ENCODE data around the gene PDZD8.

PDZD8 gene

DNA sequence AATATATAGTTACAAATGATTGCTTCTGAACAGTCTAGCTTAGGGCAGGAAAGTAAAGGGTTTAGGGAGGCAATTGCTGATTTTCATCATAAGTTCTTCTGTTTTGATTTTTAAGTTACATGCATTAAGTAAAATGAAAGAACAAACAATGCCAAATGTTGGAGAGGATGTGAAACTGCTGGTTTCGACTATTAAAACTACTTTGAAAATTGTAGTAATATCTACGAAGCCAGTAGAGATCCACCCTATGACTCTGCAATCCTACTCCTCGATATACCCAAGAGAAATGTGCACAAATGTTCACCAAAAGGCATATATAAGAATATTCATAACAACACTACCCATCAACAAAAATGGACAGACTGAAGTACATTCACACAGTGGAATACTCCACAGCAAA lies 24.3 kb downstream of the PDZD8 start:
- H3K27me3 Mint-ChIP-seq: no peaks in the 10 kb centered on the region
- H3K4me3 Mint-ChIP-seq: no peak overlapping the region
- no peak overlapping the region for H3K27ac Mint-ChIP-seq
- no peaks in the 10 kb centered on the region for H3K9me3 Mint-ChIP-seq
- CTCF ChIA-PET: interaction anchor here (2.1 kb wide), 1 partner anchor 9 kb away, joined by 9 read pairs; no protein-coding TSS in a partner anchor
- peaks cover 24% of the 10 kb centered on the region for H3K4me1 Mint-ChIP-seq
- DNase-seq: no peak
- peaks cover 5% of the 10 kb centered on the region for H3K36me3 Mint-ChIP-seq

DNA sequence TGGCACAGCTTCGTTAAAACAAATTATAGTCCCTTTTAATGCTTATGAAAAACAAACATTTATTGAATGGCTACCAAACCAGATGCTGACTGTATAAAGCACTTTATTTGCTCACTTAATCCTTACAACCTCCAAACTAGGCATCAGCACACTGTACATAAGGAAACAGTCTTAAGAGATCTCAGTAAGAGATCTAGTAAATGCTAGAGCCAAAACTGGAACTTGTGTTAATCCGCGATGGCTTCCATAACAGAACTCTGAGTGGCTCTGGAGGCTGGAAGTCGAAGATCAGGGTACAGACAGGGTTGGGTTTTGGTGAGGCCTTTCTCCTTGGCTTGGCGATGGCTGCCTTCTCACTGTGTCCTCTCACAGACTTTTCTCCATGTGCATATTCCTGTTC lies 27.0 kb downstream of the PDZD8 start:
- H3K4me1 Mint-ChIP-seq: peaks cover 18% of the 10 kb centered on the region
- no peaks in the 10 kb centered on the region for H3K27me3 Mint-ChIP-seq
- H3K27ac Mint-ChIP-seq: no peak overlapping the region
- H3K9me3 Mint-ChIP-seq: no peaks in the 10 kb centered on the region
- no peak overlapping the region for H3K4me3 Mint-ChIP-seq
- DNase-seq: no peak
- CTCF ChIA-PET: interaction anchor here (2.4 kb wide), 1 partner anchor 131 kb away, joined by 5 read pairs; no protein-coding TSS in a partner anchor
- H3K36me3 Mint-ChIP-seq: peaks cover 5% of the 10 kb centered on the region

DNA sequence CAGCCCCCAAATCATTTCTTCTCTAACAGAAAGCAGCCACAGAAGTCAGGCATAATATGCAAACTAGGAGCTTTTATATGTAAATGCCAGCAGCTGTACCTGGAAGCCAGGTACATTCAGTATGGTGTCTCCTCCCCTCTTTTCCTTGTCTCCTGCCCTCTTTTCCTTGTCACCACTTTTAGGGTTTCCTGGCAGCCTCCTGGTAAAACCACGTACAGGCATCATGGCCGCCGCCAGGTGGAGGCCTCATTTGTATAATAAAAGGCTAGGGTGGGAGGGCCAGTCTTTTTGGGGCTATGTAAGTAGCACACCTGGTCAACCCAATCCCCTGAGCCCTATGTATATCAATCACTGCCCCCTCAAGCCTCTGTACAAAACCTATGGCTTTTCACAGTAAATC lies 28.7 kb downstream of the PDZD8 start:
- peaks cover 26% of the 10 kb centered on the region for H3K4me1 Mint-ChIP-seq
- CTCF ChIA-PET: interaction anchor here (1.1 kb wide), 1 partner anchor 130 kb away, joined by 3 read pairs; no protein-coding TSS in a partner anchor
- no peak for DNase-seq
- no peaks in the 10 kb centered on the region for H3K9me3 Mint-ChIP-seq
- H3K27me3 Mint-ChIP-seq: no peaks in the 10 kb centered on the region
- H3K27ac Mint-ChIP-seq: no peak overlapping the region
- peaks cover 5% of the 10 kb centered on the region for H3K36me3 Mint-ChIP-seq
- no peak overlapping the region for H3K4me3 Mint-ChIP-seq

DNA sequence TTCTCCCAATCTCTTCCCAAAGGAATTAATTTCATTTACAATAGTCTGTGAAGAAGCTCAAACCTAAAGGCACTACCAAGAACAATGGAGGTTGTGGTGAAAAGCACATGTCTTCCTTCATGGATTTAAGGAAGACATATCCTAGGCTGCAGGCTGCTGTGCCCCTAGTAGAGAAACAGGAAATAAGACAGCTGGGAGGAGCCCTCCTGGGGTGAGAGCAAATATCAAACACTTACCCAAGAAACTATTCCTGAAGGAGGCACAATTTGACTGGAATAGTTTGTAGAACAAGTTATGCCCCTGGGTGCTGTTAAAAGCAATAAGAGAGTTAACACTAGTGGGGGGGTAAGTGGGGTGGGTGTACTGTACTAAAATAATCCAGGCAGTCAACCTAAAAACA lies 30.1 kb downstream of the PDZD8 start:
- CTCF ChIA-PET: no interaction called here
- Mint-ChIP-seq H3K4me1 (peaks cover 22% of the 10 kb centered on the region), H3K9me3 (no peaks in the 10 kb centered on the region), H3K27me3 (no peaks in the 10 kb centered on the region), H3K4me3 (no peak overlapping the region), H3K27ac (no peak overlapping the region), H3K36me3 (peaks cover 11% of the 10 kb centered on the region)
- no peak for DNase-seq

DNA sequence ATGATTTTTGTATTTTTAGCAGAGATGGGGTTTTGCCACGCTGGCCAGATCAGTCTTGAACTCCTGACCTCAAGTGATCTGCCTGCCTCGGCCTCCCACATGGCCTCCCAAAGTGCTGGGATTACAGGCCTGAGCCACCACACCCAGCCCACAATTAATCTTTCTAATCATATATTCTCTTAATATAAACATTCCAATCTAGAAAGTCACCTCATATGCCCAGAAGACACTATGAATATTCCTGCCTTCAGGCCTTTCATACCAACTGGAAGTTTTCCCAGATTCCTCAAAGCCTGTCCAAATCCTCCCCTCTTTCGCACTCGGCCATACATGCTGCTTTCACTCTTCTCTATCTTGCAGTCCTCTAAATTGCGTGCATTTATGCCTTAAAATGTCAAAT lies 32.6 kb downstream of the PDZD8 start:
- H3K9me3 Mint-ChIP-seq: no peaks in the 10 kb centered on the region

DNA sequence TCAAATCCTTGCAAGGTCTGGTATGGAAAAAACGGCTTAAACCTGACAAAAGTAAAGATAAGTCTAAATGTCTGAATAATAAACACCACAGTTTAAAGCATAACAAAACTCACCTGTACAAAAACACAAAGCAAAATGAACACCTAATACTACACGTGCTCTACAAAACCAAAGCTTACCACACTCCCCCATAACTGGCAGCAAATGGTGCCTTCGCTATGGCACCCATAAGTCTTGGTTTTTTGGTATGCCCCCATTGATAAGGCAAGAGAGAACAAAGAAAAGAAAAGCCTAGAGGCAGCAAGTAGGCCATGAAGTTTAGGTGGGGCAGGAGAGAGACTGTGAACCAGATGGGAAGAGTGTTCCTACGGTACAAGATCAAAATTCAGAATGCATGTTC lies 34.2 kb downstream of the PDZD8 start:
- Mint-ChIP-seq H3K27me3 (no peaks in the 10 kb centered on the region), H3K9me3 (no peaks in the 10 kb centered on the region), H3K4me3 (no peak overlapping the region), H3K27ac (no peak overlapping the region), H3K36me3 (peaks cover 16% of the 10 kb centered on the region), H3K4me1 (peaks cover 21% of the 10 kb centered on the region)
- CTCF ChIA-PET: no interaction called here
- DNase-seq: no peak

More for the DNA sequence above, 32.6 kb downstream of the PDZD8 start:
- Mint-ChIP-seq H3K4me1 (peaks cover 22% of the 10 kb centered on the region), H3K4me3 (no peak overlapping the region), H3K27me3 (no peaks in the 10 kb centered on the region), H3K27ac (no peak overlapping the region), H3K36me3 (peaks cover 12% of the 10 kb centered on the region)
- no peak for DNase-seq
- CTCF ChIA-PET: interaction anchor here (1.0 to 1.5 kb wide), 2 partner anchors 23 to 24 kb away, joined by 3 read pairs; no protein-coding TSS in a partner anchor

DNA sequence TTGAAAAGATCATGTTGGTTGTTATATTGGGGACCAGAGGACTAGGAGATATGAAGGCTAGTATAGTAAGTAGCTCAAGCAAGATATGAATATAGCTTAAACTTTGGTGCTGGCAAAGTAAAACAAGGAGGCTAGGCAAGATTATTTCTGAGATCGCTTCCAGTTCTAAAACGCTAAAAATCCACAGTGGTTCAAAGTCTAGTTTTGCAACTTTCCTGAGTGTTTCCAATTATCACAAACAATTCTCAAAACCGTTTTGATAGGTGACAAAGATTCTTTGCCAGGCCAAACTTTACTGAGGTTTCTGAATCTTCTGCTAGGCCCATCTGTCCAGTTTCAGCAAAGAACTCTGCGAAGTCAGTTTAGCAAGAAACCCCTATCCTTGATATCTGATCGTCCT lies 35.3 kb downstream of the PDZD8 start:
- CTCF ChIA-PET: no interaction called here
- Mint-ChIP-seq H3K36me3 (peaks cover 24% of the 10 kb centered on the region), H3K4me1 (peaks cover 14% of the 10 kb centered on the region), H3K9me3 (peaks cover 1% of the 10 kb centered on the region), H3K27ac (no peak overlapping the region), H3K27me3 (no peaks in the 10 kb centered on the region), H3K4me3 (no peak overlapping the region)
- DNase-seq: no peak

DNA sequence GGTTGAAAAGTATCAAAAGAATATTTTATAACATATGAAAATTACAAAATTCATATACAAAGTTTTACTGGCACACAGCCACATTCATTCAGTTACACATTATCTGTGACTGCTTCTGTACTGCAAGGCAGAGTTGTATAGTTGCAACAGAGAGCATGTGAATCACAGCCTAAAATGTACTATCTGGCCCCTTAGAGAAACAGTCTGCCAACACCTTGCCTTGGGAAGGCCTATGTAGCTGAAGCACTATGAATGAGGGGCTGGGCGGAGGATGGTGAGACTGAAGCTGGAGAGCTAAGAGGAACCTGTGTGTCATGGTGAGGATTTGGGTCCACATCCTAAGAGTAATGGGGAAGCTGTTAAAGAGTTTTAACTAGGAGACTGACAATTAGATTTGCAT lies 35.7 kb downstream of the PDZD8 start:
- peaks cover 14% of the 10 kb centered on the region for H3K4me1 Mint-ChIP-seq
- no peak overlapping the region for H3K4me3 Mint-ChIP-seq
- CTCF ChIA-PET: no interaction called here
- H3K9me3 Mint-ChIP-seq: peaks cover 4% of the 10 kb centered on the region
- H3K36me3 Mint-ChIP-seq: peaks cover 28% of the 10 kb centered on the region
- H3K27me3 Mint-ChIP-seq: no peaks in the 10 kb centered on the region
- no peak for DNase-seq
- H3K27ac Mint-ChIP-seq: no peak overlapping the region

DNA sequence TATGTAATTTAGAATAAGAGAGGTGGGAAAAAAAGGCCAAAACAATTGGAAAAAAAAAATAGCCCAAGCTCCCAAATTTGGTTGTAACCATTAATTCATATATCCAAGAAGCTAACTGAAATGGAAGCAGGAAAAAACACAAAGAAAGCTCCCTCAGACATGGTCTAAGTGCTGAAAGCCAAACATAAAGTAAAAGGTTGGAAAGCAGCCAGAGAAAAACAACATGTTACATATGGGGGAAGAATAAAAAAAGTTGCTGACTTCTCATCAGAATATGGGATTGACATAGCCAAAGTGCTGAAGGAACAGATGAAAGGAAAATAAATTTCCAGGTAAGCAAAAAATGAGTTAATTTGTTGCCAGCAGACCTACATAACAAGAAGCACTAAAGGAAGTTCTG lies 40.3 kb downstream of the PDZD8 start:
- CTCF ChIA-PET: no interaction called here
- Mint-ChIP-seq H3K27ac (no peak overlapping the region), H3K4me1 (no peaks in the 10 kb centered on the region), H3K9me3 (peaks cover 6% of the 10 kb centered on the region), H3K36me3 (peaks cover 22% of the 10 kb centered on the region), H3K4me3 (no peak overlapping the region), H3K27me3 (no peaks in the 10 kb centered on the region)
- no peak for DNase-seq

DNA sequence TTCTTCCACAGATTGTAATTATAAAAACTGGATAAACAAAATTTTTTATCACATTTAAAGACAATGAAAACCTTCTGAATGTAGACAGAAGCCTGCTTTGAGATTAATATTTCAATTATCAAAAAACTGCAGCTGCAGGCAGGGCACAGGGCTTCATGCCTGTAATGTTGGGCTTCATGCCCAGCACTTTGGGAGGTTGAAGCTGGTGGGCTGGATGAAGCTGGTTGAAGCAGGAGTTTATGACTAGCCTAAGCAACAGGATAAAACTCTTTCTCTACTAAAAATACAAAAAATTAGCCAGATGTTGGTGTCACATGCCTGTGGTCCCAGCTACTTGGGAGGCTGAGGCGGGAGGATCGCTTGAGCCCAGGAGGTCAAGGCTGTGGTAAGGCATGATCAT lies 41.2 kb downstream of the PDZD8 start:
- Mint-ChIP-seq H3K4me3 (no peak overlapping the region), H3K9me3 (peaks cover 6% of the 10 kb centered on the region), H3K4me1 (no peaks in the 10 kb centered on the region), H3K36me3 (peaks cover 18% of the 10 kb centered on the region), H3K27me3 (no peaks in the 10 kb centered on the region), H3K27ac (no peak overlapping the region)
- no peak for DNase-seq
- CTCF ChIA-PET: no interaction called here

DNA sequence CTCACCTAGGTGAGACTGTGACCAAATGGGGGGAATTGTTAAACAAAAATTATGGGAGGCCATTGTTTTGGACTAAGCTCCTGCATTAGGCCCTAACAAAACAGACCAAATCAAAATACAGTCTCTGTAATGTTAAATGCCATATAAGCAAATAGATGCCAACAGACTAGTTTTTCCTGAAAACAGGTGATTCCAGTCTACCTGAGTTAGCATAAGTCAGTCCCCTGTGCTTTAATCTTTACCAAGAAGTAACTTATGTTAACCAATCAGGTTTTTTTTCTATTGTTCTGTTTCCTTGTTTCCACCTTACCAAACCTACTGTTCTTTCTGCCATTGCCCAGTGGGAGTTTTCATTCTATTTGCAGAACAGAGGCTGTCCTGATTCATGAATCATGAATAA lies 48.0 kb downstream of the PDZD8 start:
- no peaks in the 10 kb centered on the region for H3K27me3 Mint-ChIP-seq
- H3K36me3 Mint-ChIP-seq: peaks cover 4% of the 10 kb centered on the region
- H3K4me3 Mint-ChIP-seq: no peak overlapping the region
- DNase-seq: no peak
- no peaks in the 10 kb centered on the region for H3K4me1 Mint-ChIP-seq
- CTCF ChIA-PET: interaction anchor here (1.0 kb wide), 1 partner anchor 111 kb away, joined by 3 read pairs; no protein-coding TSS in a partner anchor
- no peak overlapping the region for H3K27ac Mint-ChIP-seq
- no peaks in the 10 kb centered on the region for H3K9me3 Mint-ChIP-seq

DNA sequence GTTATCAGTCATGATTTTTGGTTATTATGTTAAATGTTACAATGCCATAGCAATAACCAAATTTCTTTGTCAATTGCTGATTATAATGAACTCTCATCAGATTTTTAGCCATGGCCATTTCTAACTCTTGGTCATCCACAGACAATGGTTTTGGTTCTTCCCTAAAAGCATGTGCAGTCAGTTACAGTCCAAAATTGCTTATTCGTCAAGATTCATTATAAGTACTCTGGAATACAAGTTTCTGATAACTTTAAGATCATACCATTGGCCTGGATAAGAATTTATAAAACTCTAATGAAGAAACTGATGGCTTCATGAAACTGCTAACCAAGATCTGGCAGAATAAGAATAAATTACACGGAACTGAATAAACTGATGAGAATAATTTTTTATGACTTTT lies 50.9 kb downstream of the PDZD8 start:
- Mint-ChIP-seq H3K27me3 (no peaks in the 10 kb centered on the region), H3K36me3 (peaks cover 4% of the 10 kb centered on the region), H3K4me1 (no peaks in the 10 kb centered on the region), H3K4me3 (no peak overlapping the region), H3K27ac (no peak overlapping the region), H3K9me3 (no peaks in the 10 kb centered on the region)
- no peak for DNase-seq
- CTCF ChIA-PET: no interaction called here

DNA sequence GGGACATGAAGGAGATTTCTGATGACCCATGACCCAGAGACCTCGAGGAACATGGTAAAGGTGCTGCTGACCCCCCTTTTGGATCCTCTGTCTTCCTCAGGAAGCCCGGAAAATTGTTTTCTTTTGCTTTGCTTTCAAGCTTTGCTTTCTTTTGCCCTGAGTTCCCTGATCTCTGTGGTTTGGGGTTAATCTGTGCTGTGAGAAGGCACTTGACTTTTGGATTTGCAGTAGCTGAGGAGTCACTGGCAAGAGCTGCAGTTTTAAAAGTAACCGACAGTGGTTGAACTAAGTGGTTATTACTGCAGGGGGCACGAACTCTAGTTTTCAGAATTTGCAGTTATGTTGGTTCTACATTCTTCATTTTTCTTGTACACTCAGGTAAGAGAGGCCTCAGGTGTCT lies 53.0 kb downstream of the PDZD8 start:
- no peaks in the 10 kb centered on the region for H3K9me3 Mint-ChIP-seq
- no peaks in the 10 kb centered on the region for H3K27me3 Mint-ChIP-seq
- CTCF ChIA-PET: interaction anchor here (1.1 to 2.4 kb wide), 4 partner anchors 15 to 107 kb away, joined by 3 to 14 read pairs (median 3); no protein-coding TSS in a partner anchor
- no peak overlapping the region for H3K27ac Mint-ChIP-seq
- peaks cover 9% of the 10 kb centered on the region for H3K36me3 Mint-ChIP-seq
- H3K4me3 Mint-ChIP-seq: no peak overlapping the region
- H3K4me1 Mint-ChIP-seq: no peaks in the 10 kb centered on the region
- DNase-seq: no peak

DNA sequence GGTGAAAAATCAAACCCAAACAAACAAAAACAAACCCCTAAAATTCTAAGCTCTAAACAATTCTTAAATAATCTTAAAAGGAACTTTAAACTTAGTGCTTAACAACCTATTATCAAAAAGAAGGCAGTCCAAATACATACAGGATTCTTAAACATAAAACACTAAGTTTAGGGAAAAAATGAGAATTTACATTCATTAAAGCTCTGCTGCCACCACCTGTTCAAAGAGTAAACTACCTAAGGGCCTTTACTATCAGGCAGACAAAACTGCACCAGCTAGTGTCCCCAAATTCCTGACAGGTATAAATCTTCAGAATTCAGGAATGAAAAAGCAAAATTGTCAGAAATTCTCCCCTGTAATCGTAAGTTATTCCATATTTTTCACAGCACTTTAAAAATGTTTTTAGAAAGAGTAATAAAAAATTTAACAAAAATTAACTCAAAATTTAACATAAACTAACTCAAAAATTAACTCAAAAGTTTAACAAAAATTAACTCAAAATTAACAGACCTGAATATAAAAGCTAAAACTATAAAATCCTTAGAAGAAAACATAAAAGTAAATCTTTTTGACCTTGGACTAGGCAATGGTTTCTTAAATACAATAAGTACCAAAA lies 55.1 kb downstream of the PDZD8 start:
- no peaks in the 10 kb centered on the region for H3K4me1 Mint-ChIP-seq
- CTCF ChIA-PET: interaction anchor here (0.7 to 6.5 kb wide), 11 partner anchors 15 to 145 kb away, joined by 3 to 102 read pairs (median 3); no protein-coding TSS in a partner anchor
- H3K27me3 Mint-ChIP-seq: no peaks in the 10 kb centered on the region
- no peaks in the 10 kb centered on the region for H3K9me3 Mint-ChIP-seq
- H3K27ac Mint-ChIP-seq: no peak overlapping the region
- peaks cover 4% of the 10 kb centered on the region for H3K36me3 Mint-ChIP-seq
- no peak for DNase-seq
- no peak overlapping the region for H3K4me3 Mint-ChIP-seq

DNA sequence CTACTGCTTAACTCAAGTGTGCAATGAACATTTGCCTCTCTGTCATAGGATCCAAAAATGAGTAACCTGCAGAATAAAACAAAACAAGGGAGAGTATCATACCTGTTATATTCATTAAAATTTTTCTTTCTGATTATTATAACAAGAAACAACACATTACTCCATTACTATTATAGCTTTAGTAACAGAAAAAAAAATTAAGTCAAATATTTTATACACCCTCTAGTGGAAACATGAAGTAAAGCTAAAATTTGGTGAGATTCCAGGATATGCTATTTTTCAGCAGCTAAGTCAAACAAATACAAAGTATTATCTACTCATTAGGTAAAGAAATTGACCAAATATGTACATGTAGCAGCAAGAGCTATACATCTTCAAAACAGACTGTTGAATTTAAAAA lies 56.3 kb downstream of the PDZD8 start:
- no peaks in the 10 kb centered on the region for H3K27me3 Mint-ChIP-seq
- H3K9me3 Mint-ChIP-seq: no peaks in the 10 kb centered on the region
- CTCF ChIA-PET: interaction anchor here (0.7 to 6.5 kb wide), 7 partner anchors 8 to 102 kb away, joined by 3 to 102 read pairs (median 4); no protein-coding TSS in a partner anchor
- H3K4me1 Mint-ChIP-seq: no peaks in the 10 kb centered on the region
- peaks cover 4% of the 10 kb centered on the region for H3K36me3 Mint-ChIP-seq
- DNase-seq: no peak
- no peak overlapping the region for H3K4me3 Mint-ChIP-seq
- H3K27ac Mint-ChIP-seq: no peak overlapping the region
